ENCODE results near the gene SCAPER.

DNA sequence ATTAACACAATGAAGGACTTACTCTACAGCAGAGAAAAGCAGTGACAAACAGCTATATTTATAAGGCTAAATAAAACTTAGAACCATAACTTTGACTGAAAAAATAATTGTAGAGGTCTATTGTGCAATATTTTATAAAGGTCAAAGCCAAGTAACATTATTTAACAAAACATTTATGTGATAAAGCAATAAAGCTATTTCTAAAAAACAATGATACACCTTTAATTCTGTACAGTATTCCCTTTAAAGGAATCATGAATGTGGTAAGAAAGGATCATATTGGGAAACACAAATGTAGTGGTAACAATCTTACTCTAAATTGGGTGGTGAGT is 332.2 kb downstream of the SCAPER start:
- TF ChIP-seq RCOR1 (IDR thresholded peaks at IDR 0.05; ENCODE audit: insufficient replicate concordance, low read length): no peak
- TF ChIP-seq, protein P1, sequence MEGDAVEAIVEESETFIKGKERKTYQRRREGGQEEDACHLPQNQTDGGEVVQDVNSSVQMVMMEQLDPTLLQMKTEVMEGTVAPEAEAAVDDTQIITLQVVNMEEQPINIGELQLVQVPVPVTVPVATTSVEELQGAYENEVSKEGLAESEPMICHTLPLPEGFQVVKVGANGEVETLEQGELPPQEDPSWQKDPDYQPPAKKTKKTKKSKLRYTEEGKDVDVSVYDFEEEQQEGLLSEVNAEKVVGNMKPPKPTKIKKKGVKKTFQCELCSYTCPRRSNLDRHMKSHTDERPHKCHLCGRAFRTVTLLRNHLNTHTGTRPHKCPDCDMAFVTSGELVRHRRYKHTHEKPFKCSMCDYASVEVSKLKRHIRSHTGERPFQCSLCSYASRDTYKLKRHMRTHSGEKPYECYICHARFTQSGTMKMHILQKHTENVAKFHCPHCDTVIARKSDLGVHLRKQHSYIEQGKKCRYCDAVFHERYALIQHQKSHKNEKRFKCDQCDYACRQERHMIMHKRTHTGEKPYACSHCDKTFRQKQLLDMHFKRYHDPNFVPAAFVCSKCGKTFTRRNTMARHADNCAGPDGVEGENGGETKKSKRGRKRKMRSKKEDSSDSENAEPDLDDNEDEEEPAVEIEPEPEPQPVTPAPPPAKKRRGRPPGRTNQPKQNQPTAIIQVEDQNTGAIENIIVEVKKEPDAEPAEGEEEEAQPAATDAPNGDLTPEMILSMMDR (conservative IDR thresholded peaks at IDR 0.05; ENCODE audit: low read depth, low read length): no peak
- TF ChIP-seq POLR2A (IDR thresholded peaks at IDR 0.05; ENCODE audit: low read depth, low read length): no peak
- TF ChIP-seq MXI1 (IDR thresholded peaks at IDR 0.05; ENCODE audit: borderline replicate concordance, low read depth, low read length): no peak
- no peak for TF ChIP-seq RFX5 (IDR thresholded peaks at IDR 0.05; ENCODE audit: low read depth, low read length)
- no peak for TF ChIP-seq BHLHE40 (IDR thresholded peaks at IDR 0.05; ENCODE audit: low read depth, low read length)
- no peak for TF ChIP-seq NFE2L2 (IDR thresholded peaks at IDR 0.05; ENCODE audit: low read depth, low read length)
